CD8-positive, alpha-beta memory T cell (primary cell): Measurements from ENCODE around the gene DMRT3. TPM values are rescaled to one million over a fixed set of nuclear protein-coding genes. Genes with fewer than 3 reads are reported as not detected.

Experiments
- polyA plus RNA-seq: library from polyadenylated mRNA; unstranded; fragments of 300-500 nt; fragmentation: Illumina TruSeq; gene quantifications from one replicate; pipeline ENCODE4 v1.2.3, GENCODE V29; 2021
- total RNA-seq, 2 experiments: library from RNA; stranded (reverse); gene quantifications; one replicate each; pipeline ENCODE4 v1.2.3, GENCODE V29; 2021

Gene DMRT3
- total and polyA plus RNA-seq, 3 experiments from 2014 or later = not detected

Other genes with a start within 250 kb of the DMRT3 start
- not detected for gene DMRT1, start 135.0 kb upstream of the DMRT3 start, total RNA-seq
- gene DMRT1, start 135.0 kb upstream of the DMRT3 start, polyA plus RNA-seq = not detected
- gene DMRT2, start 73.7 kb downstream of the DMRT3 start, total RNA-seq = not detected
- 0.23 TPM for gene DMRT2, start 73.7 kb downstream of the DMRT3 start, polyA plus RNA-seq